Nephron (organoid): ENCODE data around the gene KLHL20.
"Not testable (repeated sequence)": the region's sequence is repeated elsewhere in the genome, so short reads cannot be mapped to it uniquely, and the experiment has no call there.

Experiments
- H3K27ac Mint-ChIP-seq, 3 experiments: 2 replicates each; pipeline ENCODE4 v1.8.0; 2020; ENCODE audit warnings: mixed read lengths in 3 of 3, mild to moderate bottlenecking in 2 of 3, moderate library complexity in 1 of 3
- H3K27me3 Mint-ChIP-seq: 2 replicates; pipeline ENCODE4 v1.8.0; 2021; ENCODE audit warnings: low read depth, mild to moderate bottlenecking, moderate library complexity, mixed read lengths
- H3K36me3 Mint-ChIP-seq: 2 replicates; pipeline ENCODE4 v1.8.0; 2020; ENCODE audit warnings: low read depth, mixed read lengths
- H3K4me1 Mint-ChIP-seq: 2 replicates; pipeline ENCODE4 v1.8.0; 2020; ENCODE audit warnings: mixed read lengths
- H3K4me3 Mint-ChIP-seq, 3 experiments: 2 replicates each; pipeline ENCODE4 v1.8.0; 2020; ENCODE audit warnings: mild to moderate bottlenecking in 3 of 3, mixed read lengths in 3 of 3, moderate library complexity in 2 of 3
- H3K9me3 Mint-ChIP-seq: 2 replicates; pipeline ENCODE4 v1.8.0; 2020; ENCODE audit warnings: mixed read lengths
- TF ChIP-seq, protein P1 (sequence below), 3 experiments: fragments of 200-600 bp; sonication (generic); IDR thresholded peaks; one replicate each; pipeline ENCODE4 v1.5.0; 2021; ENCODE audit warnings: antibody characterized with exemption in 3 of 3; ENCODE audit not compliant: unreplicated experiment in 3 of 3

The KLHL20 gene

DNA sequence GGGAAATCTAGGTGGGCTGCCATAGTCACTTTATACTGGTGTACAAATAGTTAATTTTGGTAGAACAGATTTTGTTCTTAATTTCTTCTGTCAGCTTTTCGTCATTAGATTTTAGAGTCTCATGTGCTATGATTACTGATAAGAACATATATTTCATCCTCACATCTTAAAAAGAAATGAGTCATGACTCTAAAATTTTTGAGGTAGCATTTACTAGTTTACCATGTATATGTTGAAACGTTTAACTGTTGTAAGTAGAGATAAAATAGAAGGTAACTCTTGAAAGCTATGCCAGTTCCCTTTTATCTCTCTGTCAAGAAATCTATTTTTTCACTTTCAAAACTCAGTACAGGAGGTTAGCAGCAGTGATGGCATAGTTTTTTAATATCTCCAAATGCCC is 53.4 kb downstream of the KLHL20 start:
- Mint-ChIP-seq H3K27ac (no peak overlapping the region), H3K4me3 (no peak overlapping the region), H3K27me3 (no peaks in the 10 kb centered on the region), H3K4me1 (no peaks in the 10 kb centered on the region), H3K36me3 (peaks cover 63% of the 10 kb centered on the region), H3K9me3 (peaks cover 21% of the 10 kb centered on the region)
- TF ChIP-seq, protein P1, sequence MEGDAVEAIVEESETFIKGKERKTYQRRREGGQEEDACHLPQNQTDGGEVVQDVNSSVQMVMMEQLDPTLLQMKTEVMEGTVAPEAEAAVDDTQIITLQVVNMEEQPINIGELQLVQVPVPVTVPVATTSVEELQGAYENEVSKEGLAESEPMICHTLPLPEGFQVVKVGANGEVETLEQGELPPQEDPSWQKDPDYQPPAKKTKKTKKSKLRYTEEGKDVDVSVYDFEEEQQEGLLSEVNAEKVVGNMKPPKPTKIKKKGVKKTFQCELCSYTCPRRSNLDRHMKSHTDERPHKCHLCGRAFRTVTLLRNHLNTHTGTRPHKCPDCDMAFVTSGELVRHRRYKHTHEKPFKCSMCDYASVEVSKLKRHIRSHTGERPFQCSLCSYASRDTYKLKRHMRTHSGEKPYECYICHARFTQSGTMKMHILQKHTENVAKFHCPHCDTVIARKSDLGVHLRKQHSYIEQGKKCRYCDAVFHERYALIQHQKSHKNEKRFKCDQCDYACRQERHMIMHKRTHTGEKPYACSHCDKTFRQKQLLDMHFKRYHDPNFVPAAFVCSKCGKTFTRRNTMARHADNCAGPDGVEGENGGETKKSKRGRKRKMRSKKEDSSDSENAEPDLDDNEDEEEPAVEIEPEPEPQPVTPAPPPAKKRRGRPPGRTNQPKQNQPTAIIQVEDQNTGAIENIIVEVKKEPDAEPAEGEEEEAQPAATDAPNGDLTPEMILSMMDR (IDR thresholded peaks at IDR 0.05; ENCODE audit: unreplicated experiment in 3 of 3), result no peak

DNA sequence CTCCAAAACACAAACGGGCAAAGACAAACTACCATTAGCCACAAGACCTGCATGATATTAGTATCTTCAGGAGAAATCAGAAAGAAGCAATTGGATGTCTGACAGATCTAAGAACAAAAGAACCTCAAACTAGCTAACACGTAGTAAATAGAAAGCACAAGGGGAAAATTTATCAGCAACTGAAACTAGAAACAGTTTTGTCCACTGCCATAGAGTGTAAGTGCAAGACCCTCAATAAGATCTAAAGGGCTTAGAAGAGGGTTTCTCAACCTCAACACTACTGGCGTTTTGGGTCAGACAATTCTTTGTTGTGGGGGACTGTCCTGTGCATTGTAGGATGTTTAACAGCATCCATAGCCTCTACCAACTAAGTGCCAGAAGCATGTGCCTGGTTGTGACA is 54.0 kb downstream of the KLHL20 start:
- H3K36me3 Mint-ChIP-seq, result peaks cover 56% of the 10 kb centered on the region
- TF ChIP-seq, protein P1 (IDR thresholded peaks at IDR 0.05; ENCODE audit: unreplicated experiment in 3 of 3), result no peak
- H3K4me1 Mint-ChIP-seq, result no peaks in the 10 kb centered on the region
- no peaks in the 10 kb centered on the region for H3K27me3 Mint-ChIP-seq
- no peak overlapping the region for H3K27ac Mint-ChIP-seq
- H3K4me3 Mint-ChIP-seq, result no peak overlapping the region
- H3K9me3 Mint-ChIP-seq, result peaks cover 15% of the 10 kb centered on the region

DNA sequence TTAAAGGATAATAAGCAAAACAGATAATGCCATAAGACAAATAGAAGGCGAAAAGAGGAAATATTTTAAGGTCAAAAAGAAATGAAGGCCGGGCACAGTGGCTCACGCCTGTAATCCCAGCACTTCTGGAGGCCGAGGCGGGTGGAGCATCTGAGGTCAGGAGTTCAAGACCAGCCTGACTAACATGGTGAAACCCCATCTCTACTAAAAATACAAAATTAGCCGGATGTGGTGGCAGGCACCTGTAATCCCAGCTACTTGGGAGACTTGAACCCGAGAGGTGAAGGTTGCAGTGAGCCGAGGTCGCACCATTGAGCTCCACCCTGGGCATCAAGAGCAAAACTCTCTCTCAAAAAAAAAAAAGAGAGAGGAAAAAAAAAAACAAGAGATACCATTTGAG is 55.5 kb downstream of the KLHL20 start:
- H3K36me3 Mint-ChIP-seq, result peaks cover 58% of the 10 kb centered on the region
- not testable (repeated sequence) for H3K9me3 Mint-ChIP-seq, H3K4me3 Mint-ChIP-seq, H3K4me1 Mint-ChIP-seq, H3K27ac Mint-ChIP-seq, H3K27me3 Mint-ChIP-seq

DNA sequence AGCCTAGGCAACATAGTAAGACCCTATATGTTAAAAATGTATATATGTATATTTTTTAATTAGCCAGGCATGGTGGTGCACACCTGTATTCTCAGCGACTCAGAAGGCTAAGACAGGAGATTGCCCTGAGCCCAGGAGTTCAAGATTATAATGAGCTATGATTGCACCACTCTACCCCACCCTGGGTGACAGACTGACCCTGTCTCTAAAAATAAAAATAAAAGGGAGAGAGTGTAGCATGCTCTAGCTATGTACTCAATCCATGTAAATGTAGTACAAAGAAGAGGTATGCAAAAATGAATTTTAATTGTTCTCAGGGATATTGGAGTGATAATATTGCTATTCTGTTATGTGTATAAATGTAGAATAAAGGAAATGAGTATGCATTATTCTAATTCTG is 56.8 kb downstream of the KLHL20 start:
- TF ChIP-seq, protein P1 (IDR thresholded peaks at IDR 0.05; ENCODE audit: unreplicated experiment in 3 of 3), result no peak
- H3K4me3 Mint-ChIP-seq, result no peak overlapping the region
- no peaks in the 10 kb centered on the region for H3K4me1 Mint-ChIP-seq
- H3K36me3 Mint-ChIP-seq, result peaks cover 61% of the 10 kb centered on the region
- H3K27ac Mint-ChIP-seq, result no peak overlapping the region
- peaks cover 4% of the 10 kb centered on the region for H3K9me3 Mint-ChIP-seq
- H3K27me3 Mint-ChIP-seq, result no peaks in the 10 kb centered on the region

DNA sequence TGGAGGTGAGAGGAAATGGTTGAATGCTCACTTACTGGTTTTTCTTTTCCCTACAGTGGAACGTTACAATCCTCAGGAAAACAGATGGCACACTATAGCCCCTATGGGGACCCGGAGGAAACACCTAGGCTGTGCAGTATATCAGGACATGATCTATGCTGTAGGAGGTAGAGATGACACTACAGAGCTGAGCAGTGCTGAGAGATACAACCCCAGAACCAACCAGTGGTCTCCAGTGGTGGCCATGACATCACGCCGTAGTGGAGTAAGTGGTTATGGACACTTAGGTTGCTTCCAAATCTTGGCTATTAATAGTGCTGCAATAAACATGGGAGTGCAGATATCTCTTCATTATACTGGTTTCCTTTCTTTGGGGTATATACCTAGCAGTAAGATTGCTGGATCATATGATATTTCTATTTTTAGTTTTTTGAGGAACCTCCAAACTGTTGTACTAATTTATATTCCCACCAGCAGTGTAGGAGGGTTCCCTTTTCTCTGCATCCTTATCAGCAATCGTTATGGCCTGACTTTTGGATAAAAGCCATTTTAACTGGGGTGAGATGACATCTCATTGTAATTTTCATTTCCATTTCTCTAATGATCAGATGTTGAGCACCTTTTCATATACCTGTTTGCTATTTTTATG is 60.9 kb downstream of the KLHL20 start:
- Mint-ChIP-seq H3K27ac (no peak overlapping the region), H3K27me3 (no peaks in the 10 kb centered on the region), H3K36me3 (peaks cover 72% of the 10 kb centered on the region), H3K4me1 (no peaks in the 10 kb centered on the region), H3K9me3 (peaks cover 11% of the 10 kb centered on the region), H3K4me3 (no peak overlapping the region)
- TF ChIP-seq, protein P1 (IDR thresholded peaks at IDR 0.05; ENCODE audit: unreplicated experiment in 3 of 3), result no peak

DNA sequence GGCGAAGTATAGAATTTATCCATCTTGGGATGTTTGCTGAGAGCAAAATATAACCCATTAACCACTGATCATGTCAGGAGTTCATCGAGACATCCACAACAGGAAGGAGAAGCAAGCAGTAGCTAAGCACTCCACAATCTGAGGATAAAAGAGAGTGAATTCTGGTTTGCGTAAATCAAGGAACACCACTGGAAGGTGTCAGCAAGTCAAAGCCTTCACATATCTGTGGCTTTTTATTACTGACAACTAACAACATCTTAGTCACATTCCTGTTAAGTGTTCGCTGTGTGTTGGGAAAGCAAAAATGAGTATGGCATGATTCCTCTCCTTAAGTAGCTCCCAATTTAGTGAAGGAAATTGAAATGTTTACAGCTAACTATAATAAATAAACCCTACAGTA is 65.2 kb downstream of the KLHL20 start:
- Mint-ChIP-seq H3K27me3 (no peaks in the 10 kb centered on the region), H3K4me1 (no peaks in the 10 kb centered on the region), H3K4me3 (no peak overlapping the region), H3K9me3 (peaks cover 11% of the 10 kb centered on the region), H3K27ac (no peak overlapping the region), H3K36me3 (peaks cover 80% of the 10 kb centered on the region)
- TF ChIP-seq, protein P1 (IDR thresholded peaks at IDR 0.05; ENCODE audit: unreplicated experiment in 3 of 3), result no peak
